Right renal pelvis (tissue), 4 donors: ENCODE measurements around the gene MUC5B. TPM values are rescaled to one million over a fixed set of nuclear protein-coding genes. Genes with fewer than 3 reads are reported as not detected.
"Not testable (repeated sequence)": the region's sequence is repeated elsewhere in the genome, so short reads cannot be mapped to it uniquely, and the experiment has no call there.

Source experiments
- DNase-seq, 4 donors: peaks; one replicate each; pipeline ENCODE4 v3.0.0-alpha.2; 2013; ENCODE audit warnings: low read depth in 4 of 4, low spot score in 3 of 4, missing footprints in 1 of 4
- polyA plus RNA-seq, 4 donors: library from polyadenylated mRNA; unstranded; fragments of 120-200 nt; gene quantifications; one replicate each; pipeline ENCODE4 v1.2.1, GENCODE V29; 2013; ENCODE audit not compliant: insufficient read length in 4 of 4

MUC5B gene
- polyA plus RNA-seq, 4 donors: 0.01 to 0.05 (median 0.04) TPM; not detected in 1

- DNase-seq: no peak
These were observed 37.8 kb downstream of the MUC5B start for GRCh38 chr11:1260620-1261019.

- no peak for DNase-seq
These were observed 38.6 kb downstream of the MUC5B start for GRCh38 chr11:1261241-1262071.

- peak; percentile 75 to 82 (median 78) for DNase-seq
These were observed 39.5 kb downstream of the MUC5B start for GRCh38 chr11:1262172-1263006.

- no peak for DNase-seq
These were observed 40.1 kb downstream of the MUC5B start for GRCh38 chr11:1263010-1263409.

GRCh38 chr11:1264444-1264843, 41.6 kb downstream of the MUC5B start:
- DNase-seq: not testable (repeated sequence)

GRCh38 chr11:1265480-1265879, 42.6 kb downstream of the MUC5B start:
- DNase-seq: not testable (repeated sequence)

- DNase-seq: not testable (repeated sequence)
These were observed 44.1 kb downstream of the MUC5B start for GRCh38 chr11:1266976-1267375.

GRCh38 chr11:1267441-1268100, 44.7 kb downstream of the MUC5B start:
- DNase-seq: no peak

- no peak for DNase-seq
These were observed 47.1 kb downstream of the MUC5B start for GRCh38 chr11:1269957-1270356.

- DNase-seq: no peak
These were observed 47.6 kb downstream of the MUC5B start for GRCh38 chr11:1270476-1270875.

- DNase-seq: no peak
These were observed 48.1 kb downstream of the MUC5B start for GRCh38 chr11:1271002-1271401.

GRCh38 chr11:1271406-1271805, 48.5 kb downstream of the MUC5B start:
- DNase-seq: no peak

GRCh38 chr11:1271927-1272326, 49.1 kb downstream of the MUC5B start:
- no peak for DNase-seq

GRCh38 chr11:1272531-1272930, 49.7 kb downstream of the MUC5B start:
- DNase-seq: no peak

GRCh38 chr11:1274501-1274900, 51.6 kb downstream of the MUC5B start:
- DNase-seq: no peak

- DNase-seq: no peak
These were observed 52.2 kb downstream of the MUC5B start for GRCh38 chr11:1275021-1275420.

GRCh38 chr11:1276041-1276790, 53.4 kb downstream of the MUC5B start:
- DNase-seq: no peak

- DNase-seq: no peak
These were observed 54.2 kb downstream of the MUC5B start for GRCh38 chr11:1276866-1277615.

GRCh38 chr11:1277936-1278512, 55.2 kb downstream of the MUC5B start:
- DNase-seq: no peak
